ENCODE data around the gene MAGIX.
A peak's percentile ranks its signal among the peaks of the same experiment; 100 is the strongest.

The MAGIX gene

GRCh38 chrX:49178537-49178936, 16.0 kb downstream of the MAGIX start:
- no peak for FAIRE-seq

GRCh38 chrX:49179358-49179757, 16.8 kb downstream of the MAGIX start:
- DNase-seq (ENCODE audit: insufficient read length, low spot score), result no peak
- no peak for FAIRE-seq
- TF ChIP-seq CTCF (IDR thresholded peaks at IDR 0.05; ENCODE audit: insufficient read depth, missing control alignments), result no peak

More at GRCh38 chrX:49178537-49178936, 16.0 kb downstream of the MAGIX start:
- TF ChIP-seq CTCF (IDR thresholded peaks at IDR 0.05; ENCODE audit: insufficient read depth, missing control alignments), result no peak
- no peak for DNase-seq (ENCODE audit: insufficient read length, low spot score)

GRCh38 chrX:49183701-49184281, 21.2 kb downstream of the MAGIX start:
- no peak for TF ChIP-seq CTCF (IDR thresholded peaks at IDR 0.05; ENCODE audit: insufficient read depth, missing control alignments)
- FAIRE-seq, result no peak
- DNase-seq (ENCODE audit: insufficient read length, low spot score), result no peak

- DNase-seq (ENCODE audit: insufficient read length, low spot score), result no peak
- no peak for FAIRE-seq
Measured at GRCh38 chrX:49184294-49185281, 22.0 kb downstream of the MAGIX start.

GRCh38 chrX:49186125-49187027, 23.8 kb downstream of the MAGIX start, which contains the start of gene PRICKLE3:
Gene PRICKLE3 (minus strand): TSS chrX:49186373. CDS start chrX:49186297, 76 bp downstream.
- DNase-seq (ENCODE audit: insufficient read length, low spot score), result no peak
- no peak for FAIRE-seq
- peak; percentile 29 for TF ChIP-seq CTCF (IDR thresholded peaks at IDR 0.05; ENCODE audit: insufficient read depth, missing control alignments)

More at GRCh38 chrX:49184294-49185281, 22.0 kb downstream of the MAGIX start:
- TF ChIP-seq CTCF (IDR thresholded peaks at IDR 0.05; ENCODE audit: insufficient read depth, missing control alignments), result no peak

GRCh38 chrX:49187028-49187394, 24.5 kb downstream of the MAGIX start:
- DNase-seq (ENCODE audit: insufficient read length, low spot score), result no peak
- no peak for FAIRE-seq
- no peak for TF ChIP-seq CTCF (IDR thresholded peaks at IDR 0.05; ENCODE audit: insufficient read depth, missing control alignments)

Measured in D721Med (cell line).